HepG2 (cell line): ENCODE results near the gene LZTR1. TPM values are rescaled to one million over a fixed set of nuclear protein-coding genes. Genes with fewer than 3 reads are reported as not detected.
A peak's percentile ranks its signal among the peaks of the same experiment; 100 is the strongest.

ENCODE experiments used
- HOXA3 ChIP-seq: sonication (generic); formaldehyde crosslinking; IDR thresholded peaks from 2 replicates; pipeline ENCODE4 v1.5.0; 2020; ENCODE audit warnings: missing genetic modification reagents
- ISX ChIP-seq: sonication (generic); formaldehyde crosslinking; conservative IDR thresholded peaks from 2 replicates; pipeline ENCODE4 v1.5.0; 2020; ENCODE audit warnings: missing genetic modification reagents
- KLF6 ChIP-seq: IDR thresholded peaks from 2 replicates; pipeline ENCODE4 v1.8.0; 2016; ENCODE audit warnings: missing biosample characterization, missing genetic modification reagents
- MXD1 ChIP-seq: sonication (generic); formaldehyde crosslinking; IDR thresholded peaks from 2 replicates; pipeline ENCODE4 v1.4.0; 2020; ENCODE audit warnings: mild to moderate bottlenecking, missing genetic modification reagents
- PATZ1 ChIP-seq: sonication (generic); formaldehyde crosslinking; IDR thresholded peaks from 2 replicates; pipeline ENCODE4 v1.4.0; 2020; ENCODE audit warnings: missing genetic modification reagents
- YEATS2 ChIP-seq: sonication (generic); formaldehyde crosslinking; IDR thresholded peaks from 2 replicates; pipeline ENCODE4 v1.4.0; 2020; ENCODE audit warnings: missing genetic modification reagents, borderline replicate concordance
- ZNF124 ChIP-seq: sonication (generic); formaldehyde crosslinking; IDR thresholded peaks from 2 replicates; pipeline ENCODE4 v1.4.0; 2020; ENCODE audit warnings: missing genetic modification reagents
- ZNF598 ChIP-seq: sonication (generic); formaldehyde crosslinking; IDR thresholded peaks from 2 replicates; pipeline ENCODE4 v1.5.1; 2020; ENCODE audit warnings: mild to moderate bottlenecking, missing genetic modification reagents, borderline replicate concordance
- ZNF891 ChIP-seq: sonication (generic); formaldehyde crosslinking; IDR thresholded peaks from 2 replicates; pipeline ENCODE4 v1.5.0; 2020; ENCODE audit warnings: mild to moderate bottlenecking, missing genetic modification reagents
- polyA plus RNA-seq, 8 experiments: library from polyadenylated mRNA; depleted of rRNA in 3 of 8; stranded (reverse) in 7 of 8; unstranded in 1 of 8; fragments of >200 nt; fragmentation: Illumina TruSeq in 4 of 8; extraction: Trizol in 4 of 8; gene quantifications; 2 replicates each; pipeline versions ENCODE4 v1.2.1 to v1.2.3, GENCODE V29; 2011 to 2016; ENCODE audit warnings: low read depth in 4 of 8, missing spikeins in 1 of 8, mixed read lengths in 1 of 8; ENCODE audit not compliant: insufficient read depth in 1 of 8
- total RNA-seq, 5 experiments: library from RNA; depleted of rRNA; stranded (reverse); fragments of >200 nt; fragmentation: Illumina TruSeq; extraction: Trizol; gene quantifications; 2 replicates each; pipeline ENCODE4 v1.2.3, GENCODE V29; 2016; ENCODE audit warnings: low read depth in 1 of 5
- TF ChIP-seq, protein P1 (sequence below): sonication (generic); formaldehyde crosslinking; IDR thresholded peaks from 2 replicates; pipeline ENCODE4 v1.4.0; 2020; ENCODE audit warnings: missing genetic modification reagents
- TF ChIP-seq, protein P2 (sequence below): sonication (generic); formaldehyde crosslinking; IDR thresholded peaks from 2 replicates; pipeline ENCODE4 v1.4.0; 2020; ENCODE audit warnings: missing genetic modification reagents, borderline replicate concordance
- TF ChIP-seq, protein P3 (sequence below), 2 experiments: fragments of 450-650 bp in 1 of 2; sonication (generic) in 1 of 2; formaldehyde crosslinking; IDR thresholded peaks; 2 replicates each; pipeline versions ENCODE4 v1.5.0 to v1.8.0; 2020 to 2022; ENCODE audit warnings: mild to moderate bottlenecking in 1 of 2, missing genetic modification reagents in 1 of 2
- TF ChIP-seq, protein P4 (sequence below): sonication (generic); formaldehyde crosslinking; IDR thresholded peaks from 2 replicates; pipeline ENCODE4 v1.5.0; 2020; ENCODE audit warnings: mild to moderate bottlenecking, missing genetic modification reagents, moderate library complexity

The LZTR1 gene
- total and polyA plus RNA-seq, 2 of the 13 experiments (the other 11 are each of a cell fraction or from before 2014, with no cell fraction given), result 21.8 to 22.4 TPM

GRCh38 chr22:20965104-20965887 is 16.8 kb upstream of the LZTR1 start (continued):
- TF ChIP-seq, protein P1, sequence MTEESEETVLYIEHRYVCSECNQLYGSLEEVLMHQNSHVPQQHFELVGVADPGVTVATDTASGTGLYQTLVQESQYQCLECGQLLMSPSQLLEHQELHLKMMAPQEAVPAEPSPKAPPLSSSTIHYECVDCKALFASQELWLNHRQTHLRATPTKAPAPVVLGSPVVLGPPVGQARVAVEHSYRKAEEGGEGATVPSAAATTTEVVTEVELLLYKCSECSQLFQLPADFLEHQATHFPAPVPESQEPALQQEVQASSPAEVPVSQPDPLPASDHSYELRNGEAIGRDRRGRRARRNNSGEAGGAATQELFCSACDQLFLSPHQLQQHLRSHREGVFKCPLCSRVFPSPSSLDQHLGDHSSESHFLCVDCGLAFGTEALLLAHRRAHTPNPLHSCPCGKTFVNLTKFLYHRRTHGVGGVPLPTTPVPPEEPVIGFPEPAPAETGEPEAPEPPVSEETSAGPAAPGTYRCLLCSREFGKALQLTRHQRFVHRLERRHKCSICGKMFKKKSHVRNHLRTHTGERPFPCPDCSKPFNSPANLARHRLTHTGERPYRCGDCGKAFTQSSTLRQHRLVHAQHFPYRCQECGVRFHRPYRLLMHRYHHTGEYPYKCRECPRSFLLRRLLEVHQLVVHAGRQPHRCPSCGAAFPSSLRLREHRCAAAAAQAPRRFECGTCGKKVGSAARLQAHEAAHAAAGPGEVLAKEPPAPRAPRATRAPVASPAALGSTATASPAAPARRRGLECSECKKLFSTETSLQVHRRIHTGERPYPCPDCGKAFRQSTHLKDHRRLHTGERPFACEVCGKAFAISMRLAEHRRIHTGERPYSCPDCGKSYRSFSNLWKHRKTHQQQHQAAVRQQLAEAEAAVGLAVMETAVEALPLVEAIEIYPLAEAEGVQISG (CRISPR knock-in tag), result peak; percentile 61; the same call in 1 of the 2 replicates
- TF ChIP-seq MXD1 (no peak), KLF6 (no peak), ZNF891 (CRISPR knock-in tag) (peak; percentile 72), ISX (CRISPR knock-in tag) (no peak), ZNF124 (CRISPR knock-in tag) (no peak), HOXA3 (CRISPR knock-in tag) (peak; percentile 52; the same call in 1 of the 2 replicates), ZNF598 (CRISPR knock-in tag) (no peak), PATZ1 (CRISPR knock-in tag) (peak; percentile 84), YEATS2 (CRISPR knock-in tag) (no peak)
- TF ChIP-seq, protein P2, sequence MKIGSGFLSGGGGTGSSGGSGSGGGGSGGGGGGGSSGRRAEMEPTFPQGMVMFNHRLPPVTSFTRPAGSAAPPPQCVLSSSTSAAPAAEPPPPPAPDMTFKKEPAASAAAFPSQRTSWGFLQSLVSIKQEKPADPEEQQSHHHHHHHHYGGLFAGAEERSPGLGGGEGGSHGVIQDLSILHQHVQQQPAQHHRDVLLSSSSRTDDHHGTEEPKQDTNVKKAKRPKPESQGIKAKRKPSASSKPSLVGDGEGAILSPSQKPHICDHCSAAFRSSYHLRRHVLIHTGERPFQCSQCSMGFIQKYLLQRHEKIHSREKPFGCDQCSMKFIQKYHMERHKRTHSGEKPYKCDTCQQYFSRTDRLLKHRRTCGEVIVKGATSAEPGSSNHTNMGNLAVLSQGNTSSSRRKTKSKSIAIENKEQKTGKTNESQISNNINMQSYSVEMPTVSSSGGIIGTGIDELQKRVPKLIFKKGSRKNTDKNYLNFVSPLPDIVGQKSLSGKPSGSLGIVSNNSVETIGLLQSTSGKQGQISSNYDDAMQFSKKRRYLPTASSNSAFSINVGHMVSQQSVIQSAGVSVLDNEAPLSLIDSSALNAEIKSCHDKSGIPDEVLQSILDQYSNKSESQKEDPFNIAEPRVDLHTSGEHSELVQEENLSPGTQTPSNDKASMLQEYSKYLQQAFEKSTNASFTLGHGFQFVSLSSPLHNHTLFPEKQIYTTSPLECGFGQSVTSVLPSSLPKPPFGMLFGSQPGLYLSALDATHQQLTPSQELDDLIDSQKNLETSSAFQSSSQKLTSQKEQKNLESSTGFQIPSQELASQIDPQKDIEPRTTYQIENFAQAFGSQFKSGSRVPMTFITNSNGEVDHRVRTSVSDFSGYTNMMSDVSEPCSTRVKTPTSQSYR, result peak; percentile 87
- TF ChIP-seq, protein P3, sequence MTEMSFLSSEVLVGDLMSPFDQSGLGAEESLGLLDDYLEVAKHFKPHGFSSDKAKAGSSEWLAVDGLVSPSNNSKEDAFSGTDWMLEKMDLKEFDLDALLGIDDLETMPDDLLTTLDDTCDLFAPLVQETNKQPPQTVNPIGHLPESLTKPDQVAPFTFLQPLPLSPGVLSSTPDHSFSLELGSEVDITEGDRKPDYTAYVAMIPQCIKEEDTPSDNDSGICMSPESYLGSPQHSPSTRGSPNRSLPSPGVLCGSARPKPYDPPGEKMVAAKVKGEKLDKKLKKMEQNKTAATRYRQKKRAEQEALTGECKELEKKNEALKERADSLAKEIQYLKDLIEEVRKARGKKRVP (CRISPR knock-in tag; IDR thresholded peaks at IDR 0.05), result no peak
- TF ChIP-seq, protein P4, sequence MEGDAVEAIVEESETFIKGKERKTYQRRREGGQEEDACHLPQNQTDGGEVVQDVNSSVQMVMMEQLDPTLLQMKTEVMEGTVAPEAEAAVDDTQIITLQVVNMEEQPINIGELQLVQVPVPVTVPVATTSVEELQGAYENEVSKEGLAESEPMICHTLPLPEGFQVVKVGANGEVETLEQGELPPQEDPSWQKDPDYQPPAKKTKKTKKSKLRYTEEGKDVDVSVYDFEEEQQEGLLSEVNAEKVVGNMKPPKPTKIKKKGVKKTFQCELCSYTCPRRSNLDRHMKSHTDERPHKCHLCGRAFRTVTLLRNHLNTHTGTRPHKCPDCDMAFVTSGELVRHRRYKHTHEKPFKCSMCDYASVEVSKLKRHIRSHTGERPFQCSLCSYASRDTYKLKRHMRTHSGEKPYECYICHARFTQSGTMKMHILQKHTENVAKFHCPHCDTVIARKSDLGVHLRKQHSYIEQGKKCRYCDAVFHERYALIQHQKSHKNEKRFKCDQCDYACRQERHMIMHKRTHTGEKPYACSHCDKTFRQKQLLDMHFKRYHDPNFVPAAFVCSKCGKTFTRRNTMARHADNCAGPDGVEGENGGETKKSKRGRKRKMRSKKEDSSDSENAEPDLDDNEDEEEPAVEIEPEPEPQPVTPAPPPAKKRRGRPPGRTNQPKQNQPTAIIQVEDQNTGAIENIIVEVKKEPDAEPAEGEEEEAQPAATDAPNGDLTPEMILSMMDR (CRISPR knock-in tag), result 0 out of 2 replicates have a peak, but pooled peaks have one; percentile 2
